K562 (cell line): Measurements from ENCODE around the gene CELSR3. TPM values are rescaled to one million over a fixed set of nuclear protein-coding genes. Genes with fewer than 3 reads are reported as not detected.

Experiments
- ATF7 ChIP-seq: fragments of 450-650 bp; IDR thresholded peaks from 2 replicates; pipeline ENCODE4 v1.7.1; 2014; ENCODE audit warnings: mild to moderate bottlenecking, moderate library complexity
- ETV1 ChIP-seq: fragments of 450-650 bp; conservative IDR thresholded peaks from 2 replicates; pipeline ENCODE4 v1.6.1; 2016; ENCODE audit warnings: missing genetic modification characterization, control low read depth, low read depth, missing compliant biosample characterization
- FUS ChIP-seq: fragments of 200-400 bp; formaldehyde crosslinking; optimal IDR thresholded peaks from 2 replicates; pipeline ENCODE3; 2017; ENCODE audit warnings: low read depth, low read length
- HES1 ChIP-seq: fragments of 450-650 bp; IDR thresholded peaks from 2 replicates; pipeline ENCODE4 v1.6.1; 2016; ENCODE audit warnings: low read depth, mild to moderate bottlenecking, moderate library complexity
- HMGXB4 ChIP-seq: sonication (generic); formaldehyde crosslinking; IDR thresholded peaks from 2 replicates; pipeline ENCODE4 v1.8.1; 2023; ENCODE audit warnings: mild to moderate bottlenecking, missing genetic modification reagents
- HNRNPLL ChIP-seq: fragments of 200-400 bp; formaldehyde crosslinking; IDR thresholded peaks from 2 replicates; pipeline ENCODE4 v1.6.1; 2017; ENCODE audit warnings: low read length, low read depth, mild to moderate bottlenecking; ENCODE audit not compliant: poor library complexity, severe bottlenecking
- ILF3 ChIP-seq: fragments of 450-650 bp; IDR thresholded peaks from 2 replicates; pipeline ENCODE4 v1.6.1; 2018; ENCODE audit warnings: antibody characterized with exemption, mild to moderate bottlenecking, moderate library complexity, borderline replicate concordance
- IRF1 ChIP-seq: sonication (generic); formaldehyde crosslinking; IDR thresholded peaks from 2 replicates; pipeline ENCODE4 v1.8.0; 2022; ENCODE audit warnings: missing genetic modification reagents, mild to moderate bottlenecking, borderline replicate concordance
- LEF1 ChIP-seq: fragments of 450-650 bp; IDR thresholded peaks from 2 replicates; pipeline ENCODE4 v1.6.1; 2016; ENCODE audit warnings: mild to moderate bottlenecking
- MCM7 ChIP-seq, 2 experiments: fragments of 450-650 bp; IDR thresholded peaks; 2 replicates each; pipeline ENCODE4 v1.6.1; 2016 to 2018
- NELFE ChIP-seq: IDR thresholded peaks from 2 replicates; pipeline ENCODE4 v1.6.1; 2011; ENCODE audit warnings: mild to moderate bottlenecking; ENCODE audit not compliant: insufficient read depth, insufficient read length
- NRF1 ChIP-seq, 2 experiments: fragments of 450-650 bp; IDR thresholded peaks in 1 of 2; conservative IDR thresholded peaks in 1 of 2; 2 replicates each; pipeline ENCODE4 v1.6.1; 2014; ENCODE audit warnings: mild to moderate bottlenecking in 2 of 2
- PHF20 ChIP-seq: fragments of 450-650 bp; IDR thresholded peaks from 2 replicates; pipeline ENCODE4 v1.6.1; 2018; ENCODE audit not compliant: partially characterized antibody
- POLR2A ChIP-seq: fragments of 450-650 bp; conservative IDR thresholded peaks from 2 replicates; pipeline ENCODE4 v1.6.1; 2016
- POLR2AphosphoS2 ChIP-seq: IDR thresholded peaks from 2 replicates; pipeline ENCODE4 v1.6.1; 2012; ENCODE audit warnings: low read length, improper control_type of control experiment
- RBM34 ChIP-seq: fragments of 200-400 bp; formaldehyde crosslinking; IDR thresholded peaks from 2 replicates; pipeline ENCODE4 v1.6.1; 2018; ENCODE audit warnings: low read length, borderline replicate concordance; ENCODE audit not compliant: insufficient read depth
- SMAD4 ChIP-seq: fragments of 250-450 bp; sonication (Bioruptor Pico); conservative IDR thresholded peaks from 2 replicates; pipeline ENCODE4 v1.8.0; 2021; ENCODE audit warnings: inconsistent platforms, mild to moderate bottlenecking, moderate library complexity
- U2AF1 ChIP-seq: fragments of 200-400 bp; formaldehyde crosslinking; optimal IDR thresholded peaks from 2 replicates; pipeline ENCODE3; 2017; ENCODE audit warnings: mild to moderate bottlenecking, low read depth, low read length, moderate library complexity
- ZBTB7A ChIP-seq: IDR thresholded peaks from 2 replicates; pipeline ENCODE4 v1.6.1; 2011; ENCODE audit warnings: low read depth, mild to moderate bottlenecking, low read length, moderate library complexity, borderline replicate concordance; ENCODE audit not compliant: control insufficient read depth
- ZFX ChIP-seq: sonication (generic); formaldehyde crosslinking; IDR thresholded peaks from 2 replicates; pipeline ENCODE4 v1.8.0; 2022; ENCODE audit warnings: mild to moderate bottlenecking, missing genetic modification reagents, moderate library complexity
- ZNF146 ChIP-seq: IDR thresholded peaks from one replicate; pipeline ENCODE4 v1.6.1; 2018; ENCODE audit warnings: missing compliant biosample characterization; ENCODE audit not compliant: unreplicated experiment
- ZNF274 ChIP-seq: IDR thresholded peaks from 2 replicates; pipeline ENCODE4 v1.6.1; 2011; ENCODE audit warnings: low read depth, mild to moderate bottlenecking, low read length, moderate library complexity, borderline replicate concordance
- ZNF280B ChIP-seq: fragments of 250-450 bp; sonication (Bioruptor Pico); IDR thresholded peaks from 2 replicates; pipeline ENCODE4 v1.5.1; 2021; ENCODE audit warnings: mild to moderate bottlenecking
- ZNF444 ChIP-seq: fragments of 250-450 bp; sonication (Bioruptor Pico); IDR thresholded peaks from 2 replicates; pipeline ENCODE4 v1.4.0; 2020; ENCODE audit warnings: mild to moderate bottlenecking, moderate library complexity
- polyA plus RNA-seq, 8 experiments: library from polyadenylated mRNA; depleted of rRNA in 4 of 8; stranded (reverse) in 5 of 8; unstranded in 3 of 8; fragments of >200 nt; fragmentation: Nextera tagmentation in 2 of 8; fragmentation: Illumina TruSeq in 1 of 8; extraction: Ambion mirVana in 2 of 8; extraction: Trizol in 1 of 8; gene quantifications; 2 replicates each; pipeline versions ENCODE4 v1.2.1 to v1.2.3, GENCODE V29; 2011 to 2014; ENCODE audit warnings: inconsistent platforms in 1 of 8, missing spikeins in 1 of 8
- total RNA-seq, 7 experiments: library from RNA; depleted of rRNA in 6 of 7; stranded (reverse); fragments of >200 nt in 6 of 7; fragmentation: Illumina TruSeq in 2 of 7; extraction: Trizol in 2 of 7; gene quantifications; 2 replicates each; pipeline versions ENCODE4 v1.2.1 to v1.2.3, GENCODE V29; 2011 to 2021; ENCODE audit warnings: low replicate concordance in 1 of 7

The CELSR3 gene
- total and polyA plus RNA-seq, 9 of the 15 experiments (the other 6 are each of a cell fraction or from before 2014, with no cell fraction given) = 0.10 to 2.7 (median 0.76) TPM

- TF ChIP-seq HMGXB4 = peak; percentile 92
- peak; percentile 78; the same call in 1 of the 2 replicates for TF ChIP-seq ZBTB7A
- TF ChIP-seq ILF3 = peak; percentile 62; the same call in 1 of the 2 replicates
- peak; percentile 59 for TF ChIP-seq ZFX (CRISPR knock-in tag)
- TF ChIP-seq ZNF280B (CRISPR knock-in tag) = no peak
- TF ChIP-seq ZNF444 (CRISPR knock-in tag) = no peak
- TF ChIP-seq ETV1 (tag) = no peak
- no peak for TF ChIP-seq NELFE
- TF ChIP-seq LEF1 = no peak
- TF ChIP-seq MCM7 (IDR thresholded peaks at IDR 0.05) = no peak
- TF ChIP-seq HNRNPLL = no peak
- TF ChIP-seq SMAD4 (CRISPR knock-in tag) = 0 out of 2 replicates have a peak, but pooled peaks have one; percentile 40
- TF ChIP-seq U2AF1 = peak; percentile 60
- no peak for TF ChIP-seq HES1
- TF ChIP-seq ZNF146 (CRISPR knock-in tag) = no peak
- TF ChIP-seq ATF7 = peak; percentile 59
- peak; percentile 93 to 94 for TF ChIP-seq NRF1 (conservative IDR thresholded peaks at IDR 0.05 in 1 of 2, IDR thresholded peaks at IDR 0.05 in 1 of 2)
- TF ChIP-seq IRF1 = no peak
- TF ChIP-seq FUS = no peak
- TF ChIP-seq PHF20 = peak; percentile 51
- no peak for TF ChIP-seq RBM34
- peak; percentile 77 for TF ChIP-seq POLR2A
- no peak for TF ChIP-seq ZNF274
- no peak for TF ChIP-seq POLR2AphosphoS2
Measured at GRCh38 chr3:48685603-48686511, 23.2 kb upstream of the CELSR3 start, which contains the start of gene NCKIPSD (continued).
